DMS53 treated with DMSO at 0.1 percent for 48 hours (cell line): ENCODE data around the gene NTN1.

Experiments
- DNase-seq: peaks from one replicate; lab custom pipeline; 2025; ENCODE audit not compliant: unreplicated experiment; lab: John Stamatoyannopoulos, UW

The NTN1 gene

DNA sequence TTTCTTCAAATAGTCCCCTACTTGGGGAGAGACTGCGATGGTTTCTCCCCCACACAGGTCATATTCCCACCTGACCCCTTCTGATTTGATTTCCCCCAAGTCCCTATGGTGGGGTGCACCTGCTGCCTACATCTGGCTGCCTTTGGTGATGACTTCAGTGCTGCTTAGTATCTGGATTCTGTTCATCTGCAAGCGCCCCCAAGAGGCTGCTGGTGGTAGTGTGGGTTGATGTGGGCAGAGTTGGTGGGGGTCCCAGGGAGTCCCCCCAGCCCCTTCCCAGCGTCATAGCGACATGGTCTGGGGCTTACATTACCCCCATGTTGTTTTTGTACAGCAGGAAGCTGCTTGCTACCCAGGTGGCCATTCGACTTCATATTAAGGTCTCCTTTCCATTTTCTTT is 99.2 kb downstream of the NTN1 start:
- no peak for DNase-seq

DNA sequence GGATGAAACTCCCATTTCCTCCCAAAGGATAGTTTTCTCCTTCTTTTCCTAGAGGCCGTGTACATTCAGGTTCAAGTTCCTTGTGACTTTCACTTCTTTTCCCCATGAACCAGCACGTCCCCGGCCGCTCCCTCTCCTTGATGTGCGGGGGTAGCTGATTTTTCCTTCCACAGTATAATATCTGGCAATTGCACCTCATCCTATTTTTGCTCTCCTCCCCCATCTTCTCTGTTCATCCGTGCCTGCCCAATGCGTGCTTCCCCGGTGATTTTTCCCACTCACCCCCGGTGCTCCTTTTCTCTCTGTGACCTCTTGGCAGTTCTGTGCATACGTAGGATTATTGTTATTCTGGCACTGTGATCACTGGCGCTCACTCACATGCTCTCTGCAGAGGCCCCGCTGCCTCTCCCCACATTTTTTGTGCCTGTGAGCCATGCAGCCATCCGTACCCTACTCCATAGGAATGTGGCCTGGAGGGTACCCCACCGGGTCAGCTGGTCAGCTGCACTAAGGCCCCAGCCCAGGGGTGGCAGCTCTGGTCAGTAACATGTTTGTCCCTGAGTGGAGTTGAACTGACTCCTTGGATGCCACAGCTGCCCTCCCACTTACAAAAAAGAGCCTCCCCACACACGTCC is 100.0 kb downstream of the NTN1 start:
- DNase-seq = no peak

DNA sequence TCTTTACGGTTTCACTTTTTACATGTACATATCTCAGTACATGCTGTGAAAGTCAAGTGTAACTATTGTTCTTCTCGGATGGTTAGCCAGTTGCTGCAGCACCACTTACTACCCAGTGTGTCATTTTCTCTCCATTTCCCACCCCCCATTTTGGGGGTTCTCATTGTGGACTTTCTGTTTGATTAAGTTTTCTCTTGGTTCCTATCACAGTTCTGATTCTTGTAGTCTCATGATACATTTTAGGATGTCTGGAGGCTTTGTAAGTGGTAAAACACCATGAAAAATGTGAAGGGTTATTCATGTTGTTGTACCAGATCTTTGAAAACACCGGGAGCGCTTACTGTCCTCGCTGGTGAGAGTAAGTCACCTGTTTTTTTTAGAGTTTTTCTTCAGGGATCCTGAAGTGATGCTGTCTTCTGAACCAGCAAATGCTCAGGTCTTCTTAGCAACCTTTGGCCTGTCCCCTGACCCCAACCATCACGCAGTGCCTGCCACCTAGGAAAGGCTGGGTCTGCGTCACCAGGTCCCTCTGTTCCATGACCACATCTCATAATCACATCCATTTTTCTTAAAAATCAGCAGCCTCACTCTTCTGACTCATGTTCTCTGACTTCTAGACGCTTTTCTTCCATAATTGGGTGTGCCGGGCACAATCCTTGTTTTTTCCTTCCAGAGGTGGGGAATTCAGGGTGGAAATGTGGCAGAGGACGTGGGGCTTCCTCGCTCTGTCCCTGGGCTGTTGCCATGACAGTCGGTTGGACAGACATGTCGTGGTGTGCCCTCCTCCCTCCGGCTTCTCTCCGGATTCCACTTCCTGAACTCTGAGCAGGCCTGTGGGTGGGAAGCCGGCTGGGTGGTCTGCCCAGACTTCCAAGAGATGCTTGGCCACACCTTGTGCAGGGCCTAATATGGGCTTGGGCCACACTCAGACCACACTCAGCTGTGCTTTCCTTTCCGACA is 102.6 kb downstream of the NTN1 start:
- no peak for DNase-seq

DNA sequence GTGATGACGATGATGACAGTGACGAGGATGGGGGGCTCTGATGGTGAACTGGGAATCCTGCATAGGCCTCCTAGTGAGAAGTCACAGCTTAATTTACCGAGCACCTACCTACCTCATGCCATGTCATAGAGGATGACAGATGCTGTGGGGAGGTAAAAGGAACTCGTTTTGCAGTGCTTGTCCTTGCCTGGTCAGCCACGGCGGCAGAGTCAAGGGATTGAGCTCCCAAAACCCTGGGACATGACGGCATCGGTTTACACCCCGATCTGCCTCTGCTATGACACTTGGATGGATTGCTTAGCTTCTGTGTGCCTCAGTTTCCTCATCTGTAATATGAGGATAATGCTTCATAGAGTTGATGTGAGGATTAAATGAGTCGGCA is 103.2 kb downstream of the NTN1 start:
- DNase-seq = no peak

DNA sequence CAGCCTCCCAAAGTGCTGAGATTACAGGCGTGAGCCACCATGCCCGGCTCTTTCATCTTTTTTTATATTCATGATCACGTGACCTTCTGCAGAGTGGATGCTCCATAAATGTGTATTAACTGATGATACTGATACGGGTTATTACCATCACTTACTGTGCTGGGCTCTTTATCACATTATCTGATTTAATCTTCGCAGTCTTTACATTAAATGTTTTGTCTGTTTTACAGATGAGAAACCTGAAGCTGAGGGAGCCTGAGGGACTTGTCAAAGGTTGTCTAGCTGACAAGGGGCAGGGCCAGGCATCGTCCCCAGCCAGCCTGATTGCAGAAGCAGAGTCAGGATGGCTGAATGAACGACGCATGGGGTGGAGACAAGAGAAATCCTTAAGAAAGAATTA is 104.4 kb downstream of the NTN1 start:
- no peak for DNase-seq

DNA sequence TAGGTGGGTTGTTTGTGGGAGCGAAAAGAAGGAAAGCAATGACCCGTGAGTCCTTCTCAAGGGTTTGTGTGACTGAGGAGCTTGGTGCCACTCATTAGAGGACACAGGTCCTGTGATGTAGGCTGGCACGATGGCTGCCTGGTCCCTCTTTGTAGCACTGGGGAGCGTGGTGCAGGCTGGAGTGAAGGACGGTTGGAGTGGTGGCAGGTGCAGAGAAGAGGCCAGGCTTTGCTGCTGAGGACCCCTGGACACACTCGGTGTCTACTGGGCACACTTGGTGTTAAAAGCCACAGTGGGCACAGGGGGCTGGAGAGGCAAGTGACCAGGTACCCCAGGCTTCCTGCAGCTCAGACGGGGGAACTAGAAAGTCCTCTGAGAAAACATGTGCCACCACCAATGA is 106.0 kb downstream of the NTN1 start:
- DNase-seq = no peak

DNA sequence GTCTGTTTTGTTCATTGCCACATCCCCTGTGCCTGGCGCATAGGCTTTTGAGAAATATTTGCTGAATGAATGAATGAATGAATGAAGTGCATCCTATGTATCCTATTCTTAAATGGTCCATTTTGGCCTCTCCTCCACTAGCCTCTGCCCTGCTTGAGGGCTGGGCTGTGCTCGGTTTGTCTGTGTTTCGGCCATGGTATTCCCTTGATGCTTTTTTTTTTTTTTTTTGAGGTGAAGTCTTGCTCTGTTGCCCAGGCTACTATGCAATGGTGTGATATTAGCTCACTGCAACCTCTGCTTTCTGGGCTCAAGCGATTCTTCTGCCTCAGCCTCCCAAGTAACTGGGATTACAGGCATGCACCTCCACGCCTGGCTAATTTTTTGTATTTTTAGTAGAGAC is 110.1 kb downstream of the NTN1 start:
- no peak for DNase-seq

DNA sequence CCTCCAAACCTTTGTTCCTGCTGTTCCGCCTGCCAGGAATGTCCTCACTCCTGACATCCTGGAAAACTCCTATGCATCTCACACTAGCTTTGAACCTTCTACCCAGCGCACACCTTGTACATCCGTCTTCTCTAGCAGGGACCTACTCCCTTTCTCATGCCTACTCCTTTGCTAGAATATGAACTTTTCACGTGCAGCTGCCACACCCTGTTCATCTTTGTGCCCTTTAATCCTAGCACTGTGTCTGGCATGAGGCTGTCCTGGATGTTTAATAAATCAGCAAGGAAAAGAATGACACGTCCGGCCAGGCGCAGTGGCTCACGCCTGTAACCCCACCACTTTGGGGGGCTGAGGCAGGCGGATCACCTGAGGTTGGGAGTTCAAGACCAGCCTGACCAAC is 111.0 kb downstream of the NTN1 start:
- no peak for DNase-seq

DNA sequence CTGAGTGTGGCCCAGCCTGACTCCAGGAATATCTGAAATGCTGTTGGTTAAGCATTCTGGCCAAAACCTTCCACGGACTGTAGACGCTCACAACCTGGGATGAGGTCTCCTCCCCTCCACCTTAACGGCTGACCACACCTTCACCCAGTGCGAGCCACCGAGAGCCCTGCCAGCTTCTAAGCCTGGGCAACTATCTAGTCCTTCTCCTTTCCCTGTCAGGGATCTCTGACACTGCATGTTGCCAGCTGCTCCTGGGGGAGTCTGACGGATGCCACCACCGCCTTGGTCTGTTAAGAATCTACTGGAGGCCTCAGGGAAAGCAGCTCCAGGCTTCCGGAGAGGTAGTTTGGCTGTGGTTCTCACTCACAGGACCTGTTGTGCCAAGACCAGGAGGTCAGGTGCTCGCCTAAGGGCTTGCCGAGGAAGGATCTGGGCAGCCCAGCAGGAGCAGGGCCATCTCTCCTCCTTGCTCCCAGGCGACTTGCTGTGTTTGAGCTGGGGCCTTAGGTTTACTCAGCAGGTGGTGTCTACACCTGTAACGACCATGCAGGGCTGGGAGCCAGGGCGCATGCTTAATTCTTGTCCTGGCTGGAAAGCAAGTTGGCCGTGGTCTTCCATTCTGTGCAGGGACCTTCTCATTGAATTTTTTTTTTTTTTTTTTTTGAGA is 111.8 kb downstream of the NTN1 start:
- DNase-seq = no peak

DNA sequence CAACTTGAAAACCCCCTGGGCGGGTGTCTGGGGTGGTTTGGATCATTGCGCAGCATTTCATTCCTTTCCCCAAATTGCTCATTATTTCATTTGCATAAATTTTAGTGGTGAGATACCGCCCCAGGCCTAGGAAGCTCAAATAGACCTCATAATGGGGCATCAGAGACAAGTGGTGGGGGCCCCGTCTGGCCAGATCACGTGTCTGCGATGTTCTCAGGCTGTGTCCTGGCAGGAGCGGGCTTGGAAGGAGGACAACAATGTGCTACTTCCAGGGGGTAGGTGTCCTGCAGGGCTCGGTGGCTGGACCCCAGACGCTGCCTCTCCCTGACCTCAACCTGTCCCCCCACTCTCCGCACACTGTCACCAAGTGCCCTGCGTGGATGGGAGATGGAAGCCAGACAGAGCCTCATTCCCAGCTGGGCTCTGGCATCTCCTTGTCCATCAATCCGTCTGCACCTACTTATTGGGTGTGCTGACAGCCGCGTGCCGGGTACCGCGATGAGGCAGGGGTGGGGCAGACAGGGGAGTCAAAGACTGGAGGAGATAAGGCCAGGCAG is 116.9 kb downstream of the NTN1 start:
- DNase-seq = no peak

DNA sequence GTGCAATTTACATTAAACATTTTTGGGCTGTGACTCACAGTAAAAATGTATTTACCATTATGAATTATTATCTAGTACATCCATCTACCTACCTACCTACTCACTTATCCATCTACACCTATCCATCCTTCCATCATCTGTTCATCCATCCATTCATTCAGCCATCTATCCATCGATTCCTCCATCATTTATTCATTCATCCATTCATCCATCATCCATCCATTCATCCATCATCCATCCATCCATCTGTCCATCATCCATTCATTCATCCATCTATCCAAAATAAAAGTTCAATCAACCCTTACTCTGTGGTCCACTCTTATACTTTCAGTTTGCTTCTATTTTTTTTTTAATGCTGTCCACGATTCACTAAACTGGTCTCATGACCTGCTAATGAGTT is 118.4 kb downstream of the NTN1 start:
- DNase-seq = no peak

DNA sequence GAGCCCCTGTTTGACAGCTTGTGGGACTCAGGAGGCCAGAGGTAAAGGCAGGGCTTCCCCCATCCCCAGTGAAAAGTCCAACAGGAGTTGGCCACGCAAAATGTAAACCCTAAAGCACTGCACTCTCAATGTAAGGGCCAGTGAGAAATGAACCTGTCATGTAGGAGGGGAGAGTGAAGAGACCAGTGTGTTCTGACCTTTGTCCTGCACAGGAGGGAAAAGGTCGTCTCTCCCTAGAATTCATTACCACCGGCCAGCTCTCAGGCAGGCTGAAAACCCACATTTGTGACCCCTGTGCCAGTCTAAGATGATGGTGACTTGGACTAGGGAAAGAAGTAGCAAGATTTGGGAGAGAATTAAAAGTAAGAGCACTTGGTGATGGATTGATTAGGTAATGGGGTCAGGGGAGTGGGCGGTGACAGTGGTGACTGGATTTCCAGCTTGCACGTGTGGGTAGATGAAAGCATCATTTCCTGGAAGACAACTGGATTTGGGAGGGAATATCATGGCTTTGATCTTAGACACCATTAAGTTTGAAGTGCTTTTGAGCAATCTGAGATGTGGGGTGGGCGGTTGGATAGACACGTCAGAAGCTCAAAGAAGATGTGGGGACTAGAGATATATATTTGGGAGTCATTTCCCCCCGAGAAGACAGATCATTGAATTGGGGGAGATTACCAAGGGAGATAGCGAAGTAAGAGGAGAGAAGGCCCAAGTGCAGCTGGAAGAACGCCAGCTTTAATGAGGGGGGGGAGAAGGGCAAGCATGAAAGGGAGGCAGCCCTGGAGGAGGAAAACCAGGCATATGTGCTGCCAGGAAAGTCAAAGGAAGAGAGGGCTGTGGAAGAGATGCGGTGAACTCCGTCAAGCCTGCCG is 119.5 kb downstream of the NTN1 start:
- DNase-seq = no peak

DNA sequence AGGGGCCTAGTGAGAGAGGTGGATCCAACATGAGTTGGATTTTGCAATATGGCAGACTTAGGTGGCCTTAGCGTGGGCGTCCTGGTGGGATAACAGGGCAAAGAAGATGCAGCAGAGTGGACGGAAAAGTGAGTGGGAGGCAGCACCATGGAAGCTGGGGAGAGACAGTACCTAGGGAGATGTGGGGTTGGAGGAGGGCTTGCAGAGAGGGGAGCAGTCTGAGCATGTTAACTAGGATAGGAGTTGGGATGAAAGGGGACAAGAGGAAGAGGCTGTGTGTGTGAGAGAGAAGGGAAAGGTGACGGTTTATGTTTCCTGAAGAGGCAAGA is 120.1 kb downstream of the NTN1 start:
- DNase-seq = no peak

DNA sequence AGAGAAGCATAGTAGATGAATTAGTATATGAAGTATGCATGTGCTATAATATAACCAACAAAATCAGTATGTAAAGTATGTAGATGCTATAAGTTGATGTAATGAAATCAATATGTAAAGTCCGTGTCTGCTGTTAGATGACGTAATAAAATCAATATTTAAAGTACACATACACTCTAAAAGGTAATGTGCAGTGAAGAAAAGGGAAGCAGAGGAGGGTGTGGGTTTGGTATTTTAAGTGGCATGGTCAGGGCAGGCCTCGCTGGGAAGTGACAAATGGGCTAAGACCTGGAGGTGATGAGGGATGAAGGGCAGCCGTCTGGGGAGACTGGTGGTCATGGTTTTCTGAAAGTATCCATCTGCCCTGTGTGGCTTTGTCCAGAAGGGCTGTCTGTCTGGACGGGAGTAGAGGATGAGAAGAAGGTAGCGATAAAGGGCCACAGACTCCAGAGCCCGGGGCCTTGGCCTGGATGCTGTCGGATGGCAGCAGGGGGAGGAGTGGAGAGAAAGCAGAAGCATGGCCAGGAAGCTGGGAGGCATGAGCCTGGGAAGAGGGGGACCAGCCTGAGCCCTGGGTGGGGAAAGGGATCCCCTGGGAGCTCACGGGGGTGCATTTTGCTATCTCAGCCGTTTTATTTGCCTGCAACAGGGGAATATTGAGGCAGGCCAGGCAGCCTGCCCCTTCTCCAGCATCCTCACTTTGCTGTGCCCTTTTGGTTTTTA is 121.6 kb downstream of the NTN1 start:
- DNase-seq = no peak

DNA sequence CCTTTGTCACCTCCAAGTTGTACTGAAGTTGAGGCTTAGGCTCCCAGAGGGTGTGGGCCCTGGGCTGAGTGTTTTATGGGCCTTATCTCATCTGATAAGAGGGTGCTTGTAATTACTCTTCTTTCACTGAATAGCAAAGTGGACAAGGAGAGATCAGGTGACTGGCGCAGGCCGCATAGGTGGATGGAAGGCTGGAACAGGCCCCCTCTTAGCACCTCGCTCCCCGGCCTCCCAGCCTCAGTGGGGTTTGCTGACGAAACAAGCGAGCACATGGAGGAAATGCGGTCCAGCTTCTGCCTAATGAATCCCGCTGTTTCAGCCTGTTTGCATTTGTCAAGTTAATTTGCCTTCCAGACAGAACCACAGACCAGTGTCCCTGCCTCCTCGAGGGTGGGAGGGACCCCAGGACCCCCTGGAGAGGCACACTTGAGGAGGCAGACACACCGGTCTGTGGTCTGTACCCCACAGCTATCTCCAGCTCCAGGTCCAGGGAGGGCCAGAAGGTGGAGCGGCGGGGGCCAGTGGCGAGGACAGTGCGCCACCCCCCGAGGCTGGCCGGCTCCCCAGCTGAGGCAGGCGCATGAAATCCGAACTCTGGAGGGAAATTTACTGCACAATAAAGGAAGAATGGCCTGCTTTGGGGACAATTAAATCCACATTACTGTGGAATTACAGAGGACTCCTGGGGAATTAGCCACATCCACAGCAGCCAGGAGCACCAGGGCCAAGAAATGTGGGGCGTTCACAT is 123.4 kb downstream of the NTN1 start:
- DNase-seq = no peak

DNA sequence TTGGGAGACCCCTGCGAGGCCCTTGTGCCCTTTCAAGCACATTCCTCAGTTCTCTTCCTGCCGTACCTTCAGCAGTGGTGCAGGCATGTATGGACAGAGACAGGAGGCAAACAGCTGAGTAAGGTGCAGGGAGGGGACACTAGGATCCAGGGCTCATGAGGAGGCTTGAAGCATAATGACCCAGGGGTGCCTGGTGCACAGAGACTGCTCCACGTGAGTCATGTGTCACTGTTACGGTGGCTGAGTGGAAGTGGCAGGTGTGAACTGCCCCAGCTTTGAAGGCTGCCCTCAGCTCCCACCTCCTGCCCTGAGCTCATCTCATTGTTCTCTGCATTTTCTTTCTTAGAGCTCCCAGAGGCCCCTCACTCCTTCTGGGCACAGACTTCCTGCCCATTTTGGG is 124.8 kb downstream of the NTN1 start:
- no peak for DNase-seq

DNA sequence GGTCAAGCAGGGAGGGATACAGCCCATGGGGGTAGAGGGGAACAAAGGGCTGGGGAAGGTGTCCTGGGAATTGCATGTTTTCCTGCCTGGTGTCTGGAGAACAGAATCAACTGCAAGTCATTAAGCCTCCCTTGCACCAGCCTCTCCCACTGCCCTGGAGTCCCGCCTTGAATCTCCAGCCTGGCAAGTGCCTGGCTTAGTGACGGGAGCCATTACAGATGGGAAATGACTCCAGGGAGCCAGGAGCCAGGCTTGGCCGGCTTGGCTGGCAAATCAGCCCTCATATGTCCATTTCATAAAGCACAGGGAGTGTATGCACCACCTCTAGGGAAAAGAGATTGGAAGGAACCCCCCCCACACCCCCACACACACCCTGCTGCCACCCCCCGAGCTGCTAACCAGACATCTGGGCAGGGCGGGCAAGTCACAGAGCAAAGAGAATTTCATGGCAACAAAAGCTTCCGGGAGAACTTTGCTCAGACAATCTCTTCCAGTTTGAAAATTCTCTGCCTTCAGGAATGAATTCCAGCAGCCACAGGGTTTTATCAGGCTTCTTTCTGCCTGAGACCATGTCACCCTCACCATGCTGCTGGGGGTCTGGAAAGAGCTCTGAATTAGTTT is 127.7 kb downstream of the NTN1 start:
- DNase-seq = no peak

DNA sequence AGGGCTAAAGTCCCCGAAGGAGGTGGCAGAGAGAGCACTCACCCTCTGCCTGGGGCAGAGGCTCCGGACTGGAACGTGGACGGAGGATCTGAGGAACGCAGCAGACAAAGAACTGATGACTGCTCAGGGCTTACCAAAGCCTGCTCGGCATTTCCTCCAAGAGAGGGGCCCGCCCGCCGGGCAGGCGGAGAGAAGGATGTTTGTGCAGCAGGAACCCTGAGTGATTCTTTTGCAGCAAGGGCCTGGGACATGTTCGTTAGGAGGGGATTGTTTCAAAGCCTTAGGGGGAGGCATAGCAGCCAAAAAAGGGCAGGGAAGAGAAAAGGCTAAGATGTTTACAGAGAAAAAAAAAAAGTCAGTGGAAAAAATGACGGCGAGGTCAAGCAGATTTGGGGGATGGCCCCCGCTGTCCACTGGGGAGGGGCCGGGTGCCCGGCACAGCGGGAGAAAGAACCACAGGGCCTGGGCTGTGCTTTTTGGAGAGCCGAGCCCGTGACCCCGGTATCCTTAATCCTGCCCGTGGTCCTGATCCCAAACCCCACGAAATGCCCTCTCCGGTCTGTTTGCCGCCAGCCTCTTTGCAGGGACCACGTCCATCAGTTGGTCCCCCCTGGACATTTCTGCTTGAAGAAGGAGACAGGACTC is 129.3 kb downstream of the NTN1 start:
- DNase-seq = no peak

DNA sequence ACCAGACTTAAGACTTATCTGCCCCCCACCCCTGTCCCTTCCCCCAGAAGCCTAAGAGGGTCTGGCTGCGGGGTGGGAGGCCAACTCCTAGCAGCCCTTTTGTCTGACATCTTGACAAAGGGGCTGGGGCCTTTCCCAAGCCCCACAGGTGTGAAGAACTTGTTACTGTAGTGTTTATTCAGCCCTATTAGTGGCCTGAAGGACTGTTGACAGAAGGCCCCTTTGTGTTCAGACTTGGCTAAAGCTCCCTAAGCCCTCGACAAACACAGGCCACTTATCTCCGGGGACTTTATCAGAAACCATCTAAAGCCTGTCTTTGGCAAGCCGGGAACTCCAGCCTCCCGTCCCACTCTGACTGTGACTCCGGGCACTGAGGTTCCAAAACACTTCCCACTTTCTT is 129.8 kb downstream of the NTN1 start:
- DNase-seq = peak; percentile 89
